Effector CD8-positive, alpha-beta T cell (primary cell): Measurements from ENCODE around the gene WNT6.
A peak's percentile ranks its signal among the peaks of the same experiment; 100 is the strongest.

Source experiments
- DNase-seq: peaks from one replicate; lab custom pipeline; 2025; lab: John Stamatoyannopoulos, UW

Gene WNT6

GRCh38 chr2:218857371-218858137 lies 2.1 kb upstream of the WNT6 start:
- no peak for DNase-seq

GRCh38 chr2:218858138-218858445 lies 1.5 kb upstream of the WNT6 start:
- no peak for DNase-seq

- no peak for DNase-seq
Observed at GRCh38 chr2:218858671-218859555, 692 bp upstream of the WNT6 start.

GRCh38 chr2:218859988-218860831 lies 605 bp downstream of the WNT6 start:
- no peak for DNase-seq

GRCh38 chr2:218860950-218861381 lies 1.4 kb downstream of the WNT6 start:
- DNase-seq, result peak; percentile 16

- no peak for DNase-seq
Observed at GRCh38 chr2:218861645-218862318, 2.2 kb downstream of the WNT6 start.

GRCh38 chr2:218863021-218863520 lies 3.5 kb downstream of the WNT6 start:
- DNase-seq, result no peak

- no peak for DNase-seq
Observed at GRCh38 chr2:218865396-218865795, 5.8 kb downstream of the WNT6 start.

- no peak for DNase-seq
Observed at GRCh38 chr2:218865999-218866398, 6.4 kb downstream of the WNT6 start.

- DNase-seq, result no peak
Observed at GRCh38 chr2:218867900-218868299, 8.3 kb downstream of the WNT6 start.

GRCh38 chr2:218869064-218869463 lies 9.5 kb downstream of the WNT6 start:
- DNase-seq, result no peak

GRCh38 chr2:218870984-218871344 lies 11.4 kb downstream of the WNT6 start:
- no peak for DNase-seq

- DNase-seq, result no peak
Observed at GRCh38 chr2:218871345-218872302, 12.0 kb downstream of the WNT6 start.

- no peak for DNase-seq
Observed at GRCh38 chr2:218872645-218873358, 13.2 kb downstream of the WNT6 start.

GRCh38 chr2:218873359-218874194 lies 14.0 kb downstream of the WNT6 start:
- DNase-seq, result no peak

- no peak for DNase-seq
Observed at GRCh38 chr2:218875692-218876246, 16.2 kb downstream of the WNT6 start.

GRCh38 chr2:218876562-218877219 lies 17.1 kb downstream of the WNT6 start:
- peak; percentile 61 for DNase-seq

GRCh38 chr2:218877331-218877730 lies 17.7 kb downstream of the WNT6 start:
- DNase-seq, result no peak
